Activated T-cell treated with anti-CD3 and anti-CD28 coated beads, Interleukin-2, amount 50 U/mL, for 24 hours (primary cell): ENCODE data around the gene SRGAP1.

Experiments used
- DNase-seq: peaks from one replicate; pipeline ENCODE4 v3.0.0-alpha.2; 2020
- H3K27ac Mint-ChIP-seq: 2 replicates; pipeline ENCODE4 v1.8.0; 2020; ENCODE audit warnings: mild to moderate bottlenecking, mixed read lengths
- H3K27me3 Mint-ChIP-seq: 2 replicates; pipeline ENCODE4 v1.8.0; 2020; ENCODE audit warnings: mixed read lengths
- H3K36me3 Mint-ChIP-seq: 2 replicates; pipeline ENCODE4 v1.8.0; 2020; ENCODE audit warnings: low read depth, mixed read lengths
- H3K4me1 Mint-ChIP-seq: 2 replicates; pipeline ENCODE4 v1.8.0; 2020; ENCODE audit warnings: low read depth, mixed read lengths
- H3K4me3 Mint-ChIP-seq: 2 replicates; pipeline ENCODE4 v1.8.0; 2020; ENCODE audit warnings: mild to moderate bottlenecking, moderate library complexity, mixed read lengths
- H3K9me3 Mint-ChIP-seq: 2 replicates; pipeline ENCODE4 v1.8.0; 2020; ENCODE audit warnings: mixed read lengths

SRGAP1 gene

DNA sequence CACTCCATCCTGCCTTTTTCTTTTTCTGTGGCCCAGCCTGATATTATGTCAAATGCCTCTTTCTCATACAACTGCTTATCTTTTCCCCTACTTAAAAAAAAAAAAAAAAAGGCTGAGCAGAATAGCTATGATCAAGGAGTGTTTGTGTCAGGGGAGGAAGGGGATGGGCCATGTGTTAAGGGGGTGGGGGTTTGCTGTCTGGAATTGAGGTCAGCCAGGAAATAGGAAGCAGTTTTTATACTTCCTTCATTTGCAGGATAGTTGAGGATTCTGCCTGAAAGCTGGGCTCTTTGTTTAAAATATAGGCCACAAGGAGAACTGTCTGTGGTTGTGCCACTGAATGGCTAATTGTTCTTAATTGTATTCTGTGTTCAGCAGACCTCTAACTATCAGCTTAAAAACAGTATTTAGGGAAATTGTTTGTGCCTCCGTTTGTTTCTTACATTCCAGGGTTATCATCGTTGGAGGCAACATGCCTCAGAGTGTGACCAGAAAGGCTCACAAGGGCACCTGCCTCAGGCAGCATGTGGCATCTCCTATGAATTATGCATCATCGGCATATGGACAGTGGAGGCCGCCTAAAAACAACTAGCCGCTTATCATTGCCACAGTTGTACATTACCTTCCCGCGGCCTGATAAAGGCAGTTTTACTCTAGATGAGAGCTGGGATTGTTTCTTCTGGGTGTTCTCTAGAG is 96.0 kb downstream of the SRGAP1 start:
- H3K27ac Mint-ChIP-seq, result no peak overlapping the region

DNA sequence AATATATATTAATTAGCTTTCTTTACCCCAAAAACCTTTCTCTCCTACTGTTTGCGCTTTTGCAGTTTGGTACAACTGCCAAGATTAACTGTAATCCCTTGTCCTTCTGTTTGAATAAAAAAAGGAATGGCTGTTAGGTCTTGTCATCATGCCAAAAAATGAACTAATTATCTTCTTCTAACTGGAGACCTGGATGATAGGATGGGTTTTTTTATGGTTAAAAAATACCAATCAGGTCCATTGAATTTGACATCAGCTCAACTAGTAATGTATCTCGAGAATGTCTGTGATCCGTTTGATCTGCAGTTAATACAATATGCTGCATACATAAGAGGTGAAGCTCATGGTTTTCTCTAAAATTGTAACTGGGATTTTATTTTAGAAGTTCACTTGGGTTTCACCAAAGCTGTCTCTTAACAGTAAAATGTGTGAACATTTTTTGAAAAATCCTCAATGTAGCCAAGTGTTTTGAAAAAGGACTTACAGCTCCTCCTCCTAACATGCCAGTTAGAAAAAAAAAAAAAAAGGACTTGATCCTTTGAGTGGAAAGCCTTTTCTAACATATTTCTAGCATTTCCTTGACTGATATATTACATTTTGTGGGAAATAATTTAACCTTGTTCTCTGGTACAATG is 96.8 kb downstream of the SRGAP1 start:
- Mint-ChIP-seq H3K9me3 (no peaks in the 10 kb centered on the region), H3K27ac (no peak overlapping the region), H3K27me3 (no peaks in the 10 kb centered on the region), H3K4me3 (no peak overlapping the region), H3K36me3 (no peaks in the 10 kb centered on the region), H3K4me1 (no peaks in the 10 kb centered on the region)
- no peak for DNase-seq

More for the DNA sequence above, 96.0 kb downstream of the SRGAP1 start:
- no peak for DNase-seq
- Mint-ChIP-seq H3K36me3 (no peaks in the 10 kb centered on the region), H3K27me3 (no peaks in the 10 kb centered on the region), H3K4me1 (no peaks in the 10 kb centered on the region), H3K4me3 (no peak overlapping the region), H3K9me3 (no peaks in the 10 kb centered on the region)

DNA sequence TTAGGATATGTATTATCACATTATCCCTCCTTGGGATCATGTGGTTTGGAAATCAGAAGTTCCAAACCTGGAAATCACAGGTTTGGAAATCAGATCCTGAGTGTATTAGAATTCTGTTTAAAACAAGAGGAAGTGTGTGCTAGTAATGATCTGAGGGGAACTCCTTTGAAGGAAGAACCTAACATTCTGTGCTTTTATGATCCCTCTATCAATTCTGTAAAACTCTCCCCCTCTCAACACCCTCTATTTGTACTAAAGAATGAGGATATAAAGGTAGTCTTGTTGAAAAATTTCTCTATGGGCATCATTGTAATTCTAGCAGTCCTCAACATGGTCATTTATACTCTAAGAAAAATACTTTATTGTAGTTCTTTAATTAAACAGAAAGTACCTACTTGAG is 97.4 kb downstream of the SRGAP1 start:
- no peak for DNase-seq
- H3K4me3 Mint-ChIP-seq, result no peak overlapping the region
- H3K27me3 Mint-ChIP-seq, result no peaks in the 10 kb centered on the region
- H3K36me3 Mint-ChIP-seq, result no peaks in the 10 kb centered on the region
- no peaks in the 10 kb centered on the region for H3K4me1 Mint-ChIP-seq
- no peak overlapping the region for H3K27ac Mint-ChIP-seq
- no peaks in the 10 kb centered on the region for H3K9me3 Mint-ChIP-seq

DNA sequence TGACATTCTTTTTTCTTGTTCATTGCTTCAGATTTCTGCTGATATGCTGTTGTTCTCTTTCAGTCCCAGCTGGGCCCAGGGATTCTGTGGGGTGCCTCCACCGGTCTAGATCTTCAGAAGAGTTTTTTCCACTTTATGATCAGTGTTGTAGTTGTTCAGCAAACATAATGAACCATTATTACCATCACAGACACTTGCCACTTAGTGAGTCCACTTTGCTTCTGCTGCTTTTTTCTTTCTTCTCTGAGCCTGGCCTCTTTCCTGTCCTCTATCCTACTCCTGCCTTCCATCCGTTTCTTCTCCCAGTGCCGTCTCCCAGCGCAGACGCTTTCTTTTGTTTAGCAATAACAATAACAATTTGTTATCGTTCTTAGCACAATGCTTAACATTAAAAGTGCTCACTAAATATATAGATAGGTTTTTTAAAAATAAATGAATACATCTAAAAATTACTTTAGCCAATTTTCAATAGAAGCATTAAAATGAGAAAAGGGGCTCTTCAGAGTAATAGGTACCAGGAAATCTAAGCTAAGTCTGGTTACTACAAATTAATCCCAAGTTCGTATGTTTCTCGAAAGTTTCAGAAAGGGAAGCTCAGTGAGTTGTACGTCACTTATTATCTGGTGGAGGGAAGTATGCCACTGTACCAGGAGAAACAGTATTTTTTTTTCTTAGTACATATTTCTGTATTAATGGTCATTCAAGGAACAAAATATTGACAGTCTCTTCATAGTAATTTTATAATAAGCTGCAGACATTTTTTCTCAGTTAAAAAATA is 98.2 kb downstream of the SRGAP1 start:
- Mint-ChIP-seq H3K27ac (no peak overlapping the region), H3K27me3 (no peaks in the 10 kb centered on the region), H3K9me3 (no peaks in the 10 kb centered on the region), H3K4me1 (no peaks in the 10 kb centered on the region), H3K4me3 (no peak overlapping the region), H3K36me3 (no peaks in the 10 kb centered on the region)
- DNase-seq, result no peak

DNA sequence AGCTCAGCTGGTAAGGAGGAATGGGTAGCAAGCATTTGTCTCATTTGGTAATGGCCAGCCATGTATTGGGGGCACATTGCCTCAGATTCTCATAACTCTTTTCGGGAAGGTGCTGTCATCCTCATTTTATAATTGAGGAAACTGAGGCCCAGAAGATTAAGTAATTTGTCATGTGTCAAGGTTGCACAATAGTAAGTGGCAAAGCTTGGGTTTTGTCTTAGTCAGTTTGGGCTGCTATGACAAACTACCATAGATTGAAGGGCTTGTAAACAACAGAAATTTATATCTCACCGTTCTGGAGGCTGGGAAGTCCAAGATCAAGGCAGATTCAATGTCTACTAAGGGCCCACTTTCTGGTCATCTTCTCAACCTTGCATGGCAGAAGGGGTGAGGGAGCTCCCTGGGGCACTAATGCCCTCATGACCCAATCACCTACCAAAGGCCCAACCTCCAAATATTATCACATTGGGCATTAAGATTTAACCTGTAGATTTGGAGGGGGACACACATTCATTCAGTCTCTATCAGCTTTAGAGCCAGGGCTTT is 99.6 kb downstream of the SRGAP1 start:
- no peaks in the 10 kb centered on the region for H3K27me3 Mint-ChIP-seq
- no peak for DNase-seq
- no peak overlapping the region for H3K27ac Mint-ChIP-seq
- H3K4me3 Mint-ChIP-seq, result no peak overlapping the region
- H3K36me3 Mint-ChIP-seq, result no peaks in the 10 kb centered on the region
- no peaks in the 10 kb centered on the region for H3K4me1 Mint-ChIP-seq
- H3K9me3 Mint-ChIP-seq, result no peaks in the 10 kb centered on the region

DNA sequence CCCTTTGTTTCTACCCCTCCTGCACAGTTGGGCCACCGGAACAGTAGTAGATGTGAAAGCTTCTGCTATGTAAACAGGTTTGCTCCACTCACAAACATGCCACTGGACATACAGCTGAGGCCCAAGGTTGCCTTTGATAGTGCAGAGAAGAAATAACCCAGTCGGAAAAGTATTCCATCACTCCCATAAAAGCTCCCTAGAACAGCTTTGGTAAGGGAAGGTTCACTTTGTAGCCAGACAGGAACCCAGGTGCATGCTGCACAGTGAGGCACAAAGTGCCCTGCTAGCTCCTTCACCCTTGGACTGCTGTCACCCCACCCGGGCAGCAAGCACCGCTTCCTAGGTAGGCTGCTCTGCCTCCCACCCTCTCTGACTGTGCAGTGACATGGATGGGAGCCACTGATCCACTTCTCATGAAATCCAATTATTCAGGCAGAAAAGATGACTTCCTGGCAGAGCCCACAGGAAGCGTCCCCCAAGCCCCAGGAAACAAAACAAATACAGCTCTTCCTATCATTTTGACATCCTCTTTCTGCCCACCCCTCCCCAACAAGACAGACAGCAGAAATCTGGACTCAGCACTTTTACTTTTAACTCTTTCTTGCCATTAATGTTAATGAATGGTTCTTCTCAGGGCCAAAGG is 100.2 kb downstream of the SRGAP1 start:
- Mint-ChIP-seq H3K27me3 (no peaks in the 10 kb centered on the region), H3K4me1 (no peaks in the 10 kb centered on the region), H3K27ac (no peak overlapping the region), H3K36me3 (no peaks in the 10 kb centered on the region), H3K9me3 (no peaks in the 10 kb centered on the region), H3K4me3 (no peak overlapping the region)
- DNase-seq, result no peak

DNA sequence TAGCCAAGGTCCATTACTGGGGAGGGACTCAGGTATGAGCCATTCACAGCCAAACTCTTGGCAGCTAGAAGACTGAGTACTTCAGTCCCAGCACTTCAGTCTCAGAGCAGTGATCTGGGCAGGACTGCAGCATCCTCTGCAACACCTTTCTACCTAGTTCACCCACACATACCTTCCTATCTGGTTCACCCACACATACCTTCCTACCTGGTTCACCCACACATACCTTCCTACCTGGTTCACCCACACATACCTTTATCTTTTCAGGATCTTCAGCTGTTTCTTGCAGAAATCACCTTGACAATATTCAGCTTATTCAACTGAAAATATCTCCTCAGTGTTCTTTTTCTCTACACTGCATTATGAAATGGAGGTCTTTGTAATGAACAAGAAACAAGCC is 101.3 kb downstream of the SRGAP1 start:
- Mint-ChIP-seq H3K9me3 (no peaks in the 10 kb centered on the region), H3K27ac (no peak overlapping the region), H3K36me3 (no peaks in the 10 kb centered on the region), H3K4me3 (no peak overlapping the region), H3K27me3 (no peaks in the 10 kb centered on the region), H3K4me1 (no peaks in the 10 kb centered on the region)
- no peak for DNase-seq

DNA sequence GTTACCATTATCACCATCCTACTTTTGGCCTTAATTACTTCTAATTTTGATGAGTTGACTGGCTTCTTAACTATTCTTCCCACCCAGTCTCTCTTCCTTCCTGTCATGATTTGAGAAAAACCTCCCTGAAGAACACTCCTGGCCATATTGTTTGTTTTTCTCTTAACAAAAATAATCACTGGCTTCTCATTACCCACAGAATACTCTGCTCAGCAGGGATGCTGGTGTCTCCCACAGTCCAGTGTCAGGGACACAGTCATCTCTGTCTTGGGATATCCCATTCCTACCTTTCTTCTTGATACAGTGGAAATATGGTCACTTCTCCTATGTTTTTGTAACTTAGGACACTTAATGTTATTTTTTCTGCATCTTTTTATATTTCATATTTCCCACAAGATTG is 103.7 kb downstream of the SRGAP1 start:
- Mint-ChIP-seq H3K36me3 (no peaks in the 10 kb centered on the region), H3K4me1 (no peaks in the 10 kb centered on the region), H3K27ac (no peak overlapping the region), H3K4me3 (no peak overlapping the region), H3K9me3 (no peaks in the 10 kb centered on the region), H3K27me3 (peaks cover 2% of the 10 kb centered on the region)
- no peak for DNase-seq

DNA sequence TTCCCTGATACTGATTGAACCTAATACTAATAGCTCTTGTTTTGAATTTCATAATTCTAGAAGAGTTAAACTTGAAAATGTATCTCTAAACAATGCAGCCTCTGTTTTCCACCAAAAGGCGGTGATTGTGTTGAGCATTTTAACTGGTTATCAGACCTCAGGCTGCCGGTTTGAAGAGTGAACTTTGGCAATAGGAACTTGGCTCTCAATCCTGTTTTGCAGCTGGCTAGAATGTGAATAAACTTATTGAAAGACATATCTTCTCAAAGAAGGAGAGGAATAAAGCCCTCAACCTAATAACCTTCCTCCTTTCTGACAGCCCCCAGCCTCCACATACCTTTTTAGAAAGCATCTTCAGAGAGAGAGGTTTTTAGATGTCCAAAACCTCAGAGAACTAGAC is 105.4 kb downstream of the SRGAP1 start:
- no peak for DNase-seq
- H3K27ac Mint-ChIP-seq, result no peak overlapping the region
- no peaks in the 10 kb centered on the region for H3K9me3 Mint-ChIP-seq

DNA sequence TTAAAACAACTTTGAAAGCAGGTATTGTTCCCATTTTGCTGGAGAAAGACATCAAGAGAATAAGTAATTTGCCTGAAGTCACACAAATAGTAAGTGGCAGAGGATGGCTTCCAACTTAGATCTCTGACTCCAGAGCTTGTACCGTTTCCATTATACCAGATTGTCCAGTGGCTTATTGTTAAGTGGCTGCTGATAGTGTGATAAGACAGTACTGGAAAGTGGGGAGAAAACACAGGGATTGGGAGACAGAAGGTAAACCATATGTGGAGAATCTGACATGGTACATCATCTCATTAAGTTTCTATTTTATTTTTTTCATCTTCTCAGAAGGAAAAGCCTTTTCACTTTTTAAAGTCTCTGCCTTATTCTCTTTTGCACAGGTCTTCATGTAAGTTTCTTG is 108.5 kb downstream of the SRGAP1 start:
- H3K36me3 Mint-ChIP-seq, result no peaks in the 10 kb centered on the region
- DNase-seq, result no peak
- H3K27ac Mint-ChIP-seq, result no peak overlapping the region
- H3K4me1 Mint-ChIP-seq, result no peaks in the 10 kb centered on the region
- no peak overlapping the region for H3K4me3 Mint-ChIP-seq
- peaks cover 7% of the 10 kb centered on the region for H3K27me3 Mint-ChIP-seq
- H3K9me3 Mint-ChIP-seq, result no peaks in the 10 kb centered on the region

More for the DNA sequence above, 105.4 kb downstream of the SRGAP1 start:
- H3K27me3 Mint-ChIP-seq, result peaks cover 7% of the 10 kb centered on the region
- H3K4me1 Mint-ChIP-seq, result no peaks in the 10 kb centered on the region
- H3K36me3 Mint-ChIP-seq, result no peaks in the 10 kb centered on the region
- H3K4me3 Mint-ChIP-seq, result no peak overlapping the region

DNA sequence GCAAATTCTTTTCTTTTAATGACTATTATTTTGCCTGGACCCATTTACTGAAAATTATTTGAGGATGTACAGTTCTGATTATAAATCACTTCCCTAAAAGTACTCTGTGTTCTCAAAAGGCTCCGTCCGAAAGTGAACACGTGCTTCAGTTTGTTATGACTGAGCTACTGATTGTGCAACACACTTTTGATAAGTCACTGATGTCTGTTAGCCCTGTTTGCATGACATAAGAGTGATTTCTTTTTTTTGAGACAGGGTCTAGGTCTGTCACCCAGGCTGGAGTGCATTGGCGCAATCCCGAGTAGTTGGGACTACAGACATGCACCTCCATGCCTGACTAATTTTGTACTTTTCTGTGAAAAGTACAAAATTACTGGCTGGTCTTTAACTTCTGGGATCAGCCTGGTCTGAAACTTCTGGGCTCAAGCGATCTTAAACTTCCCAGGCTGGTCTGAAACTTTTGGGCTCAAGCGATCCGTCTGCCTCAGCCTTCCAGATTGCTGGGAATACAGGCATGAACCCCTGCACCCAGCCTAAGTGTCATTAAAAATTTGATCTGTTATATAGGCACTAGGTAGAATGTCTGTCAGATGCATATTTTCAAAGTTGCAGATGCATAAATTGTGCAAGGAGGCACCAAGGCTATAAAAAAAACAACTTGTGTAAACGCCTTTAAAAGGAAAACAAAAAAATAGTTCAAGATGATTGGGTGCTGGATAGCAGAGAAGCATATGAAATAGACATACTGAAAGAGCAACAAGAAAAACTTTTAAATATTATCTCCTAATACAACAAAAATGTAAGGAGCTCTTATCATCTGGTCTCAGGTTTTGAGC is 111.5 kb downstream of the SRGAP1 start:
- H3K4me3 Mint-ChIP-seq, result no peak overlapping the region
- no peaks in the 10 kb centered on the region for H3K4me1 Mint-ChIP-seq
- no peak for DNase-seq
- H3K27me3 Mint-ChIP-seq, result peaks cover 9% of the 10 kb centered on the region
- H3K27ac Mint-ChIP-seq, result no peak overlapping the region
- H3K9me3 Mint-ChIP-seq, result no peaks in the 10 kb centered on the region
- H3K36me3 Mint-ChIP-seq, result no peaks in the 10 kb centered on the region

DNA sequence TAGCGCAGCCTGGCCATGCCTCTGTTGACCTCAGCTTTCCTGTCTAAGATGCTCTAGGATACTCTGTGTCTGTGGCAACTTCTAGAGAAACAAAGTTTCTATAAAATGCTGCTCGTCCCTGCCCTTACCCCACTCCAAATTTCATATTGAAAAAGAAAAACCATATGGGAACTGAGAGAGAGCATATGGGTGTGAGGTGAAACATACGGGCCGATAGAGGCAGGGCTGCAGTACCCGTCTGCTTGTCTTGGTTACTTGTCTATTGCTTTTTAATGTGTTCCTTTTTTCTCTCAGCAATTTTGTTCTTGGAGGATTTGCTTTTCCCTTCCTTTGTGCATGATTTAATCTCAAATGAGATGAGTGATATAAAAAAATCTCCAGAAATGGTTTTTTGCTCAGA is 113.0 kb downstream of the SRGAP1 start:
- DNase-seq, result no peak
- Mint-ChIP-seq H3K27me3 (peaks cover 7% of the 10 kb centered on the region), H3K4me3 (no peak overlapping the region), H3K27ac (no peak overlapping the region), H3K36me3 (no peaks in the 10 kb centered on the region), H3K4me1 (no peaks in the 10 kb centered on the region), H3K9me3 (no peaks in the 10 kb centered on the region)

DNA sequence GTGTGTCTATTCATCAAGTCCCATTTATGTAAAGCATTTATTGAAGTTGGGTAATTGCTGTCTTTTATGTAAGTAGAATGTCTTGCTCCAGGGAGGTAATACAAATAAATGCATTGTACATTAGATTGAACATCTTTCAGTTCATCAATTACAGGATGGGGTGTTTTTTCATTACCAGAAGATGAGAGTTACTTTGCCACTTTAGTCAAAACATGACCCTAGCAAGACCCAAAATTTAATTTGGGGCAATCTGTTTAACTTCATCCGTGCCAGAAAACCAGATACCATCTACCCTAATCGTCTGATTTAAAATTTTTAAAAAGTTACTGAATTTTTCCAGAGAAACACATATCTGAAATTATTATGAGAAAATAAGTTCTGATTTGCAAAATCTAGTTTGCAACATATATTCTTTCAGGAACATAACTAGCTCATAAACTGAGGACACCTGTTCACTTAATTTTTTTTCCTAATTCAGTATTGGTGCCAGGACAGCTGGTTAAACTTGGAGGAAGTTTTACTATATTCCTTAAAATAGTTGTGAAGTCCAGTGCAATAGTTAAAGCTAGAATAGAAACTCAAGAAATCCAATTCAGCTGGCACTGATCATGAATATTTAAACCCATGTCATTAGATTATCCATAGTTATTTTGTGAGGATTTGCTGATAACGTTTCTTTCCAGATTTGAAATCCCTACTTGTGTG is 114.5 kb downstream of the SRGAP1 start:
- no peak overlapping the region for H3K4me3 Mint-ChIP-seq
- DNase-seq, result no peak
- no peaks in the 10 kb centered on the region for H3K36me3 Mint-ChIP-seq
- H3K27me3 Mint-ChIP-seq, result peaks cover 2% of the 10 kb centered on the region
- H3K4me1 Mint-ChIP-seq, result no peaks in the 10 kb centered on the region
- no peaks in the 10 kb centered on the region for H3K9me3 Mint-ChIP-seq
- no peak overlapping the region for H3K27ac Mint-ChIP-seq
